Measurements from ENCODE around the gene ADARB2. TPM values are rescaled to one million over a fixed set of nuclear protein-coding genes. Genes with fewer than 3 reads are reported as not detected.
A peak's percentile ranks its signal among the peaks of the same experiment; 100 is the strongest.

ADARB2 gene
- total and polyA plus RNA-seq, 7 experiments from 2014 or later, result 0.05 to 13.6 (median 6.3) TPM; not detected in 3

DNA sequence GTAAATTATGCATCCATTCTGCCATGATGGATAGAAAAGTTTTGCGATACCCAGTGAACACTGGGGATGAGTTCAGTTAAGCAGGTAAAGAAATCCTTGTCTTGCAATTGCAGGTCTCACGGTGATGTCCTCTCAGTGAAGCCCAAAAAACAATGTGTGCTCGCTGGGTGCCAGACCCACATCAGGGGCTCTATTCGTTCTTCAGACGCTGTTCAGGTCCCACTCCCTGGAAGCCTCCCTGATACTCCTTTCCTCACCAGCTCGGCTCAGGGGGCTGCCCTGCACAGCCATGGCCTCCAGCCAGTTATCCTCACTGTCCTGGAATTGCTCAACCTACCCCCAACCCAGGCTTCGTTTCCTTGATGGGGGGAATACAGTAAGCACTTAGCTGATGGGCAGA is 323.5 kb downstream of the ADARB2 start:
- ChIA-PET CTCF (no interaction called here), POLR2A (no interaction called here)
- Mint-ChIP-seq H3K27ac (no peak overlapping the region), H3K9me3 (peaks cover 0 to 6% (median 0%) of the 10 kb centered on the region in 11 donors), H3K4me3 (no peak overlapping the region), H3K36me3 (peaks cover 0 to 4% (median 0%) of the 10 kb centered on the region in 5 donors), H3K27me3 (peaks cover 5 to 56% (median 27%) of the 10 kb centered on the region in 5 donors), H3K4me1 (no peaks in the 10 kb centered on the region)
- intact Hi-C loops (cut with micrococcal nuclease), result no loop called here
- Histone ChIP-seq H3K9me3 (ENCODE audit: control insufficient read depth in 2 of 3, low read length in 3 of 3) (no peaks in the 10 kb centered on the region), H3K4me3 (ENCODE audit: low read length) (no peak overlapping the region), H3K36me3 (ENCODE audit: control insufficient read depth in 2 of 3, insufficient read depth in 3 of 3, low read length in 3 of 3) (no peaks in the 10 kb centered on the region), H3K27me3 (ENCODE audit: control insufficient read depth in 2 of 2, insufficient read depth in 2 of 2, low read length in 2 of 2) (no peaks in the 10 kb centered on the region), H3K27ac (ENCODE audit: low read depth, low read length) (no peak overlapping the region), H3K4me1 (ENCODE audit: control insufficient read depth in 2 of 2, insufficient read depth in 2 of 2, low read length in 2 of 2) (no peaks in the 10 kb centered on the region)
- DNase-seq (no peak), ATAC-seq (no peak)

DNA sequence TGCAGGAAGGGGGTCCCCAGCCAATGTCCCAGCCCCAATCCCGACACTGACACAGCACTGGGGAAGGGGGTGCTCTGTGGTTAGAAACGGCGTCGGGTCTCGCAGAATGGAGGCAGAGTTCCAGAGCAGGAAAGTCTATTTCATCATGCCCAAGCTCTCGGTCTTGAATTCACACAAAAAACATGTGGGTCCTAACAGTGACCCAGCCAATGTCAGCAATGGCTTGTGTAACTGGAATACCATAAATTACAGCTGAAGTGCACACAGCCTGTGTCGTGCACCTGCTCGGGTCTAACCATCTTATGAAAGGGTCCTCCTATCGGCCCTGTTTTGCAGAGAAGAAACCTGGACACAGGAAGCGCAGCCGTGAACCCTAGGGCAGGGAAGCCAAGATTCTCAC is 324.1 kb downstream of the ADARB2 start:
- Histone ChIP-seq H3K36me3 (ENCODE audit: control insufficient read depth in 2 of 3, insufficient read depth in 3 of 3, low read length in 3 of 3) (no peaks in the 10 kb centered on the region), H3K9me3 (ENCODE audit: control insufficient read depth in 2 of 3, low read length in 3 of 3) (no peaks in the 10 kb centered on the region), H3K4me3 (ENCODE audit: low read length) (no peak overlapping the region), H3K27me3 (ENCODE audit: control insufficient read depth in 2 of 2, insufficient read depth in 2 of 2, low read length in 2 of 2) (no peaks in the 10 kb centered on the region), H3K27ac (ENCODE audit: low read depth, low read length) (no peak overlapping the region), H3K4me1 (ENCODE audit: control insufficient read depth in 2 of 2, insufficient read depth in 2 of 2, low read length in 2 of 2) (no peaks in the 10 kb centered on the region)
- intact Hi-C loops (cut with micrococcal nuclease), result no loop called here
- Mint-ChIP-seq H3K27ac (no peak overlapping the region), H3K9me3 (peaks cover 0 to 6% (median 0%) of the 10 kb centered on the region in 11 donors), H3K4me3 (no peak overlapping the region), H3K27me3 (peaks cover 5 to 53% (median 25%) of the 10 kb centered on the region in 5 donors), H3K36me3 (peaks cover 0 to 4% (median 0%) of the 10 kb centered on the region in 5 donors), H3K4me1 (no peaks in the 10 kb centered on the region)
- DNase-seq (no peak), ATAC-seq (no peak)
- POLR2A ChIA-PET, result no interaction called here
- CTCF ChIA-PET, result interaction anchor here (1.9 kb wide), 1 partner anchor 8 kb away, joined by 6 read pairs; no protein-coding TSS in a partner anchor

DNA sequence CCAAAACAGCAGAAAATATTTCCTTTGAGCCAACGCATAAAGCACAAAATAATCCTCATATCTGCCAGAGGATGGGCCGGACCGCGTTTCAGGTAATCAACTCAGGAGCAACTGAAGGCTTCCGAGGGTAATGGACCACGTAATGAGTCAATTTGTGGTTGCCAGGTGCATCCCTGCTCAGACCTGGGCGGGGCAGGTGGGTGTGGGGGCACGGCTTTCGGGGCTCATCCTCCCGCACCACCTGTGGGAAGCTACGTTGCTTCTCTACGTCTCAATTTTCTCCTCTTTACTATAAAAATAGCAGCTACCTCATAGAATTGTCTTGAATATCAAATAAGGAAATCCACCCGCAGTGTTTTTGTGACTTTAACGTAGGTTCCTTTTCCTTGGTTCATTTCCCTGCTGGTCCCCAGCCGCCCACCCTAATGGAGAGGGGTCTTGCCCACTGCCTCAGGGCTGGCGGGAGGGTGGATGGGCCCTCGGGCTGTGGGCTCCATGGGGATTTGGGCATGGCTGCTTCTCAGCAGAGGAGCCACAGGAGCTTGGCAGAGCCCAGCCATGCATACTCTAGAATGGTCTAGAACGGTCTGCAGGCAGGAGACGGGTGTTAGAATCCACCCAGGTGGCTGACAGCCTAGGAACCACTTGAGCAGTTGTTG is 324.7 kb downstream of the ADARB2 start:
- Mint-ChIP-seq H3K27ac (no peak overlapping the region), H3K4me1 (no peaks in the 10 kb centered on the region), H3K9me3 (peaks cover 0 to 6% (median 0%) of the 10 kb centered on the region in 11 donors), H3K27me3 (peaks cover 5 to 47% (median 23%) of the 10 kb centered on the region in 5 donors), H3K4me3 (no peak overlapping the region), H3K36me3 (peaks cover 0 to 4% (median 0%) of the 10 kb centered on the region in 5 donors)
- Histone ChIP-seq H3K36me3 (ENCODE audit: control insufficient read depth in 2 of 3, insufficient read depth in 3 of 3, low read length in 3 of 3) (no peaks in the 10 kb centered on the region), H3K9me3 (ENCODE audit: control insufficient read depth in 2 of 3, low read length in 3 of 3) (no peaks in the 10 kb centered on the region), H3K27me3 (ENCODE audit: control insufficient read depth in 2 of 2, insufficient read depth in 2 of 2, low read length in 2 of 2) (no peaks in the 10 kb centered on the region), H3K4me3 (ENCODE audit: low read length) (no peak overlapping the region), H3K4me1 (ENCODE audit: control insufficient read depth in 2 of 2, insufficient read depth in 2 of 2, low read length in 2 of 2) (no peaks in the 10 kb centered on the region), H3K27ac (ENCODE audit: low read depth, low read length) (no peak overlapping the region)
- POLR2A ChIA-PET, result no interaction called here
- intact Hi-C loops (cut with micrococcal nuclease), result no loop called here
- CTCF ChIA-PET, result interaction anchor here (1.9 kb wide), 1 partner anchor 8 kb away, joined by 6 read pairs; no protein-coding TSS in a partner anchor
- no peak for ATAC-seq
- DNase-seq, result no peak

DNA sequence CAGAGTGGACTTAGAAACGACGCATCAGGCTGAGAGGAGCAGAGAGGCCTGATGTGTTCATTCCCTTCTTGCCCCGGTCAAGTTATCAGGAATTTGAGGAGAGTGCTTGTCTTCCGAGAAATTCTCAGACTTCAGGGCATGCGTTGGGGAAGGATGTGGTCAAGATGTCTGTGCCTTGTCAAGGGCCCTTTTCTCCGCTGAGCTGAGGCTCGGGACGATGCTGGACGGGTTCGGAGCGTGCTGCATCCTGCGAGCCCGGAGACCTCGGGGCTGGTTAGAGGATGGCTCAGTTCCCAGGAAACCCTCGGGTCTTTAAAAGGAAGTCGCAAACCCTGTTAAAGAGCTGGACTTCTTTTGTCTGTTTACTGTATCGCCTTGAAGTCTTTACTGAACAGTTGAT is 325.4 kb downstream of the ADARB2 start:
- Mint-ChIP-seq H3K27me3 (peaks cover 5 to 40% (median 19%) of the 10 kb centered on the region in 5 donors), H3K4me3 (no peak overlapping the region), H3K36me3 (peaks cover 0 to under 1% (median 0%) of the 10 kb centered on the region in 5 donors), H3K4me1 (no peaks in the 10 kb centered on the region), H3K27ac (no peak overlapping the region), H3K9me3 (peaks cover 0 to 6% (median 0%) of the 10 kb centered on the region in 11 donors)
- DNase-seq (no peak), ATAC-seq (no peak)
- no peaks in the 10 kb centered on the region for H3K36me3 ChIP-seq (ENCODE audit: control insufficient read depth in 2 of 3, insufficient read depth in 3 of 3, low read length in 3 of 3)
- no peak overlapping the region for H3K4me3 ChIP-seq (ENCODE audit: low read length)
- intact Hi-C loops (cut with micrococcal nuclease), result no loop called here
- ChIA-PET CTCF (interaction anchor here (1.9 kb wide), 1 partner anchor 9 kb away, joined by 6 read pairs; no protein-coding TSS in a partner anchor), POLR2A (no interaction called here)
- H3K27ac ChIP-seq (ENCODE audit: low read depth, low read length), result no peak overlapping the region
- H3K4me1 ChIP-seq (ENCODE audit: control insufficient read depth in 2 of 2, insufficient read depth in 2 of 2, low read length in 2 of 2), result no peaks in the 10 kb centered on the region
- H3K9me3 ChIP-seq (ENCODE audit: control insufficient read depth in 2 of 3, low read length in 3 of 3), result no peaks in the 10 kb centered on the region
- H3K27me3 ChIP-seq (ENCODE audit: control insufficient read depth in 2 of 2, insufficient read depth in 2 of 2, low read length in 2 of 2), result no peaks in the 10 kb centered on the region

DNA sequence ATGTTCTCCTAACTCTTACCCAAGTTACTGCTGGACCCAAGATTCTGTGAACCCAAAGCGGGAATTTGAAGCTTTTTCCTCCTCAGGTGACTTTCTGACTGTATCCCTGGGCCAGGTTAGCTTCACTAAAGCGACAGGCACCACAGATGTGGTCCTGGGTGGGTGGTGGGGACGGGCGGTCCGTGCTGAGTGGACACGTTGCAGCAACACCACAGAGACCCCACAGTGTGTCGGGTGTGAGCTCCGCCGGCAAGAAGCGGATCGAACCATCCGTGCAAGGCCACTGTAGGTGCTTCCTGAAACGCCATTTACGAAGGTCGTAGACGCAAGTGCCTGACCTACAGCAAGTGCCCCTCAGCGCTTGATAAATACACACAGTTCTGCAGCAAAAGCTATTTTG is 325.9 kb downstream of the ADARB2 start:
- Mint-ChIP-seq H3K4me3 (no peak overlapping the region), H3K4me1 (no peaks in the 10 kb centered on the region), H3K9me3 (peaks cover 0 to 6% (median 0%) of the 10 kb centered on the region in 11 donors), H3K27ac (no peak overlapping the region), H3K36me3 (no peaks in the 10 kb centered on the region), H3K27me3 (peaks cover 5 to 35% (median 17%) of the 10 kb centered on the region in 5 donors)
- no peak for ATAC-seq
- H3K4me1 ChIP-seq (ENCODE audit: control insufficient read depth in 2 of 2, insufficient read depth in 2 of 2, low read length in 2 of 2), result no peaks in the 10 kb centered on the region
- no peaks in the 10 kb centered on the region for H3K9me3 ChIP-seq (ENCODE audit: control insufficient read depth in 2 of 3, low read length in 3 of 3)
- H3K36me3 ChIP-seq (ENCODE audit: control insufficient read depth in 2 of 3, insufficient read depth in 3 of 3, low read length in 3 of 3), result no peaks in the 10 kb centered on the region
- intact Hi-C loops (cut with micrococcal nuclease), result no loop called here
- H3K27me3 ChIP-seq (ENCODE audit: control insufficient read depth in 2 of 2, insufficient read depth in 2 of 2, low read length in 2 of 2), result no peaks in the 10 kb centered on the region
- ChIA-PET POLR2A (no interaction called here), CTCF (interaction anchor here (1.9 kb wide), 1 partner anchor 9 kb away, joined by 6 read pairs; no protein-coding TSS in a partner anchor)
- DNase-seq, result no peak
- H3K27ac ChIP-seq (ENCODE audit: low read depth, low read length), result no peak overlapping the region
- H3K4me3 ChIP-seq (ENCODE audit: low read length), result no peak overlapping the region

DNA sequence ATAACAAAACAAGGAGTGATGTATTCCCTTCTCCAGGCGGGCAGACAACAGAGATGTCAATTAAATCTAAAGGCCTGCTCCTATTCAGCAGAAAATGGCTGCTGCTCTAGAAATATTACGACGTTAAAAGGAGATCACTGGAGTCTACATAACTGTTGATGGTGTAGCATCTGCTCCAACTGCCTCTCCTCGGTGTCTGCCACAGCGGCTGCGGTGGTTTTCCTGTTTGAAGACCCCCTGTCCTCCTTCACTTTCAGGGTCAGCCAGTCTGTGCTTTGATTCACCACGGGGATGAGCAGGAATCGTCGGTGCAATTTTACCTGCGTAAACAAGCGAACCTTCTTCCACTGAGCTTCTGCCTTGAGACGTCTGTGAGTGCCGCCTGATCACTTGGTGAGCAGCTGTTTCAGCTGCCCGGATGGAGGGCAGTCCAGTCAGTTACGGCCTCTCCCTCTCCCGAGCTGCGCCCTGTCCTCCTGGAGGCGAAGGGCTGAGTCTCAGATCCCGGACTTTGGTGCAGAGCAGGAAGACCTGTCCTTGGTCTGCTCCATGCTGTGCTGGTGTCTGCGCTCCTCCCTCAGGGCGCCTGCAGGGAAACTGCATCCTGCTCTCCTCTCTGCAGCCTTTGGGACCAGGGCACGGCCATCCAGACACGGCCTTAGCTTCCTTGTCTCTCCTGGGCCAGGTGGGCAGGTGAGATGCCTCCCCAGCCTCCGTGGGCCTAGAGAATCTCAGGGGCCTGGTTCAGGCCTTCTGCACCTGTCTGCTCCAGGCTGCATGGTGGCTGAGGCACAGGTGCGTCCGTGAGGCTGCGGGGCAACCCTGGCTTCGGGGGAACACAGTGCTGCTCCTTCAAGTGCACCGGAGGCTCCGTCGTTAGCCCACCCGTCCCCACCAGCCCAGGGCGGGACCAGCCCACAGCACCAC is 326.6 kb downstream of the ADARB2 start:
- H3K27me3 ChIP-seq (ENCODE audit: control insufficient read depth in 2 of 2, insufficient read depth in 2 of 2, low read length in 2 of 2), result no peaks in the 10 kb centered on the region
- Mint-ChIP-seq H3K4me3 (no peak overlapping the region), H3K27me3 (peaks cover 5 to 27% (median 12%) of the 10 kb centered on the region in 5 donors), H3K36me3 (no peaks in the 10 kb centered on the region), H3K27ac (no peak overlapping the region), H3K9me3 (peaks cover 0 to 6% (median 0%) of the 10 kb centered on the region in 11 donors), H3K4me1 (no peaks in the 10 kb centered on the region)
- no peaks in the 10 kb centered on the region for H3K9me3 ChIP-seq (ENCODE audit: control insufficient read depth in 2 of 3, low read length in 3 of 3)
- ChIA-PET POLR2A (no interaction called here), CTCF (no interaction called here)
- no peak overlapping the region for H3K27ac ChIP-seq (ENCODE audit: low read depth, low read length)
- H3K36me3 ChIP-seq (ENCODE audit: control insufficient read depth in 2 of 3, insufficient read depth in 3 of 3, low read length in 3 of 3), result no peaks in the 10 kb centered on the region
- DNase-seq, result no peak
- no peak overlapping the region for H3K4me3 ChIP-seq (ENCODE audit: low read length)
- peak; percentile 4 for ATAC-seq
- no peaks in the 10 kb centered on the region for H3K4me1 ChIP-seq (ENCODE audit: control insufficient read depth in 2 of 2, insufficient read depth in 2 of 2, low read length in 2 of 2)
- intact Hi-C loops (cut with micrococcal nuclease), result no loop called here

Measured in naive thymus-derived CD4-positive, alpha-beta T cell (primary cell).